Liver (tissue), 3 donors: ENCODE measurements around the gene MAP2K3.

Source experiments
- EGR1 ChIP-seq, 2 donors: IDR thresholded peaks; 2 replicates each; pipeline ENCODE4 v1.6.1; 2016 to 2018; ENCODE audit warnings: antibody characterized with exemption in 2 of 2, low read depth in 2 of 2
- JUND ChIP-seq, 2 donors: IDR thresholded peaks; 2 replicates each; pipeline ENCODE4 v1.6.1; 2016; ENCODE audit warnings: antibody characterized with exemption in 2 of 2
- TAF1 ChIP-seq: conservative IDR thresholded peaks from 2 replicates; pipeline ENCODE4 v1.6.1; 2016; ENCODE audit warnings: antibody characterized with exemption, mild to moderate bottlenecking
- YY1 ChIP-seq: IDR thresholded peaks from 2 replicates; pipeline ENCODE4 v1.6.1; 2016; ENCODE audit warnings: antibody characterized with exemption, mild to moderate bottlenecking
- TF ChIP-seq, protein P1 (sequence below): fragments of 150-350 bp; IDR thresholded peaks from 2 replicates; pipeline ENCODE4 v1.5.1; 2017; ENCODE audit warnings: improper control_type of control experiment, low read depth, low read length; ENCODE audit not compliant: missing input control
- TF ChIP-seq, protein P2 (sequence below): IDR thresholded peaks from 2 replicates; pipeline ENCODE4 v1.6.1; 2016; ENCODE audit warnings: antibody characterized with exemption
- donor health status: healthy.
- donor health status: healthy.

DNA sequence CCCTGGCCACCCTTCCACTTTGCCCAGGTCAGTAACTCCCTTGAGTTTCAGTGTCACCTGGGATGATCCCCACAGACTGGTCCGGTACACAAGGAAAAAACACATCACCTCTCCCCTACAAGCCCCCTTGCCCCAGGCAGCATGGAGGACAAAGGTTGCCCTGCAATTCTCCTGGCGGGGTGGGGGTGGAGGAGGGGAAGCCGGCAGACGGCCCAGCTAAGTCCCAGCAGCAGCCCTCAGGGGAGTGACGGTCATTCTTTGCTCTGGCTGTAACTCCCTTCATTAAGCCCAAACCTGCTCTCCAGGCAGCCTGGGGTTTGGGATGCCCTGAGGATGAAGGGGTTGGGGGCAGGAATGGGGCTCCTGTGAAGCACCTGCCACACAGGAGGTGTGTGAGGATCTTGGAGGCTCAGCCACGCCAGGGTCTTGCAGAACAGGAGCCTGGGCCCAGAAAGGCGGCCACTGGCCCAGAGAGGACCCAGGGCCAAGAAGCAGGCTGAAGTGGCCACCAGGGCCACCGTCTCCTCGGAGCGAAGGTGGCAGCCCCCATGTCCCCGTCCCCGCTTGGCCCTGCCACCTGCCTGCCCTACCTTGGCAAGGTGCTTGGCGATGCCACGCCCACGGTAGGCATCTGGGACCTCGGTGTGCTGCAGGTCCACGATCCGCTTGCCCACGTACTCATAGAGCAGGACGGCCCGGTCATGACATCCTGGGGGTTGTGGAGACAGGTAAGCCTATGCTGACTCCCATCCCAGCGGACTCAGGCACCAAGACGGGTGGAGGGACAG, 40.8 kb upstream of the MAP2K3 start:
- TF ChIP-seq, protein P1, sequence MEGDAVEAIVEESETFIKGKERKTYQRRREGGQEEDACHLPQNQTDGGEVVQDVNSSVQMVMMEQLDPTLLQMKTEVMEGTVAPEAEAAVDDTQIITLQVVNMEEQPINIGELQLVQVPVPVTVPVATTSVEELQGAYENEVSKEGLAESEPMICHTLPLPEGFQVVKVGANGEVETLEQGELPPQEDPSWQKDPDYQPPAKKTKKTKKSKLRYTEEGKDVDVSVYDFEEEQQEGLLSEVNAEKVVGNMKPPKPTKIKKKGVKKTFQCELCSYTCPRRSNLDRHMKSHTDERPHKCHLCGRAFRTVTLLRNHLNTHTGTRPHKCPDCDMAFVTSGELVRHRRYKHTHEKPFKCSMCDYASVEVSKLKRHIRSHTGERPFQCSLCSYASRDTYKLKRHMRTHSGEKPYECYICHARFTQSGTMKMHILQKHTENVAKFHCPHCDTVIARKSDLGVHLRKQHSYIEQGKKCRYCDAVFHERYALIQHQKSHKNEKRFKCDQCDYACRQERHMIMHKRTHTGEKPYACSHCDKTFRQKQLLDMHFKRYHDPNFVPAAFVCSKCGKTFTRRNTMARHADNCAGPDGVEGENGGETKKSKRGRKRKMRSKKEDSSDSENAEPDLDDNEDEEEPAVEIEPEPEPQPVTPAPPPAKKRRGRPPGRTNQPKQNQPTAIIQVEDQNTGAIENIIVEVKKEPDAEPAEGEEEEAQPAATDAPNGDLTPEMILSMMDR, result no peak
- TF ChIP-seq TAF1 (no peak), EGR1 (IDR thresholded peaks at IDR 0.05; ENCODE audit: low read depth in 2 of 2) (no peak), YY1 (no peak), JUND (IDR thresholded peaks at IDR 0.05) (no peak)
- TF ChIP-seq, protein P2, sequence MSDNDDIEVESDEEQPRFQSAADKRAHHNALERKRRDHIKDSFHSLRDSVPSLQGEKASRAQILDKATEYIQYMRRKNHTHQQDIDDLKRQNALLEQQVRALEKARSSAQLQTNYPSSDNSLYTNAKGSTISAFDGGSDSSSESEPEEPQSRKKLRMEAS, result no peak
